AML-193 (cell line): Measurements from ENCODE around the gene CCR2.
A peak's percentile ranks its signal among the peaks of the same experiment; 100 is the strongest.

Source experiments
- DNase-seq, 2 experiments: peaks; one replicate each; lab custom pipeline; 2025; lab: John Stamatoyannopoulos, UW

Gene CCR2

DNA sequence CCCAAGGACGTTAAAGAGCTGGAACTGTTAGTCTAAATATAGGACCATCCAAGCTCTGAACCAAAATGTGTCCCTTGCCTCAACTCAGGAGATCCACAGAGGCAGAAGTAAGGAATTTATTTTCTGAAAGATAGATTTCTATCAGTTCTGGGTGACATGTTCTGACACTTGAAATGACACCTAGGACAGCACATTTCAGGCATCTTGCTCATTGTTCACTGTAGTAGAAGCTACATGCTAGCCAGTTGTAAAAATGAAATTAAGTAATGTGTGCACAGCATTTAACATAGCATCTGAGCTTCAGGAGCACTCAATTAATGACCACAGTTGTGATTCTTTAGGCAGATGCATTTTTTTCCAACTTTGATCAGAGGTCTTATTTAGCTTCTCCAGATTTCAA lies 567 bp downstream of the CCR2 start:
- DNase-seq: no peak

- DNase-seq: no peak
These were observed 1.1 kb downstream of the CCR2 start for GRCh38 chr3:46354984-46355383.

DNA sequence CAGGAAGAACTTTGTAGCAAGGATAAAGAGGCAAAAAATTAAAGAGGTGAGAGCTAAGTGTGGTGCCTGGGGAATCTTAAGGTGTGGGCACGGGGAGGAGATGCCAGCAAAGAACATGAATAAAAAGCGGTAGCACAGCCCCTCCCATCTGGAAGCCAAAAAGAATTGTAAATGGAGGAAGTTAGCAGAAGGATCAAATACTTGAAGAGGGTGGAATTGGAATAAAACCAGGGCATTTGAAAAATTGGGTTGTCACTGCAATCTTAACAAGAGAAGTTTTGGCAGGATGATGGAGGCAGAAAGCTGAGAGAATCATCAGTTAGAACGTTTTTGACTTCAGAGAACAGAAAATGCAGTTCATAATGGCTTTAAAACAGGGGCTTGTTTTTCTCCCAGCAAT lies 2.4 kb downstream of the CCR2 start:
- DNase-seq: no peak

DNA sequence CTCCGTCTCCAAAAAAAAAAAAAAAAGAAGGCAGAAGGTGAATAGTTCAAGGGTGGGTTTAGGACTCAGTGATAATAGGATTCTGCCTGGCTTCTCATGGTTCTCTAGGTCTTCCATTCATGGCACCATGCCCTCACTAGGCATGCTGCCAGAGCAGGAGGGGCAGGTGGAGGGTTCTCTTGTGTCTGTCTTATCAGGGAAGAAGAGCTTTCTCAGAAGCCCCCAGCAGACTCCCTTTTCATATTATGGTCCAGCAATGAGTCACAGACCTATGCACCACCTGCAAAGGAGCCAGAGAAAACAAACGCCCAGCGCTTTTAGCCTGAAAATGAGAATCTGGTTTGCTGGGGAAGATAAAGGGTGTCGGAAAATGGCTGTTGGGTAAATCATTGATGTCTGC lies 3.0 kb downstream of the CCR2 start:
- no peak for DNase-seq

DNA sequence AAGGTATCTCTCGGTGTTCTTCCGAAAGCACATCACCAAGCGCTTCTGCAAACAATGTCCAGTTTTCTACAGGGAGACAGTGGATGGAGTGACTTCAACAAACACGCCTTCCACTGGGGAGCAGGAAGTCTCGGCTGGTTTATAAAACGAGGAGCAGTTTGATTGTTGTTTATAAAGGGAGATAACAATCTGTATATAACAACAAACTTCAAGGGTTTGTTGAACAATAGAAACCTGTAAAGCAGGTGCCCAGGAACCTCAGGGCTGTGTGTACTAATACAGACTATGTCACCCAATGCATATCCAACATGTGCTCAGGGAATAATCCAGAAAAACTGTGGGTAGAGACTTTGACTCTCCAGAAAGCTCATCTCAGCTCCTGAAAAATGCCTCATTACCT lies 4.6 kb downstream of the CCR2 start:
- DNase-seq: no peak

DNA sequence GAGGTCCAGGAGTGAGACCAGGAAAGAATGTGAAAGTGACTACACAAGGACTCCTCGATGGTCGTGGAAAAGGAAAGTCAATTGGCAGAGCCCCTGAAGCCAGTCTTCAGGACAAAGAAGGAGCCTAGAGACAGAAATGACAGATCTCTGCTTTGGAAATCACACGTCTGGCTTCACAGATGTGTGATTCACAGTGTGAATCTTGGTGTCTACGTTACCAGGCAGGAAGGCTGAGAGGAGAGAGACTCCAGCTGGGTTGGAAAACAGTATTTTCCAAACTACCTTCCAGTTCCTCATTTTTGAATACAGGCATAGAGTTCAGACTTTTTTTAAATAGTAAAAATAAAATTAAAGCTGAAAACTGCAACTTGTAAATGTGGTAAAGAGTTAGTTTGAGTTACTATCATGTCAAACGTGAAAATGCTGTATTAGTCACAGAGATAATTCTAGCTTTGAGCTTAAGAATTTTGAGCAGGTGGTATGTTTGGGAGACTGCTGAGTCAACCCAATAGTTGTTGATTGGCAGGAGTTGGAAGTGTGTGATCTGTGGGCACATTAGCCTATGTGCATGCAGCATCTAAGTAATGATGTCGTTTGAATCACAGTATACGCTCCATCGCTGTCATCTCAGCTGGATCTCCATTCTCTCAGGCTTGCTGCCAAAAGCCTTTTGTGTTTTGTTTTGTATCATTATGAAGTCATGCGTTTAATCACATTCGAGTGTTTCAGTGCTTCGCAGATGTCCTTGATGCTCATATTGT lies 6.0 kb downstream of the CCR2 start:
- no peak for DNase-seq

GRCh38 chr3:46360907-46361306 lies 7.0 kb downstream of the CCR2 start:
- no peak for DNase-seq

DNA sequence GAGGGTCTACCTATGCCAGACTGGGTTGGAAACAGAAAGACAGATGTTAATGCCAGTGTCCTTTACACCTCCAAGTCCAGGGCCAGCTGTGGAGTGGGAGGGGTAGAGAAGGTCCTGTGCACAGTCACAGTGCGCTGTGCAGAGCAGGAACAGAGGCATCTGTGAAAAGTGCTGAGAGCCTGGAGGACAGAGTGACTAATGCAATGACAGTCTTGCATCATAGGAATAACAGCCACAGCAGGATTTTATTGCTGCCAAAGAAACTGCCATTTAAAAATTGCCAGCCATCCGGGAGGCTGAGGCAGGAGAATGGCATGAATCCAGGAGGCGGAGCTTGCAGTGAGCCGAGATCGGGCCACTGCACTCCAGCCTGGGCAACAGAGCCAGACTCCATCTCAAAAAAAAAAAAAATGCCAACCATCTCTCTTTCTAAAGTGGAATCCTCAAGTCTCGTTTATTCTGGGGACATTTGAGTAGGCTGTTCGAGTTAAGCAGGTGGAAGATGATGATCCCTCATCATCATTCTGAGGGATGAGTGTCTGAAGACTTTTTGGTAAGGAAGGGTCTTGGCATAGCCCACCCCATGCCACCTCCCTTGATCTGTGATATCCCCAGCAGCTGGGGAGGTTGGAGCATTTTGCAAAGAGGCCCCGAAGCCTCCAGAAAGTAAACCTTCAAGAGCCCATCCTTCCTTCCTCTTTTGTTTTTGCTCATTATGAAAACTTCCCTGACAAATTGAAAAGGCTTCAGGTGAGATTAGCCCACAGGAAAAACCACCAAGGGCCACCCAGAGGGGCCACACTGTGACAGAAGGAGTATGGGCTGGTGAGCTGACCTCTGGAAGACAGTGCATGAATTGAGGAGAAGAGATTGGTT lies 7.7 kb downstream of the CCR2 start:
- peak; percentile 96 to 97 for DNase-seq

- no peak for DNase-seq
These were observed 11.1 kb downstream of the CCR2 start for GRCh38 chr3:46365041-46365440.

- no peak for DNase-seq
These were observed 12.0 kb downstream of the CCR2 start for GRCh38 chr3:46365737-46366524.

DNA sequence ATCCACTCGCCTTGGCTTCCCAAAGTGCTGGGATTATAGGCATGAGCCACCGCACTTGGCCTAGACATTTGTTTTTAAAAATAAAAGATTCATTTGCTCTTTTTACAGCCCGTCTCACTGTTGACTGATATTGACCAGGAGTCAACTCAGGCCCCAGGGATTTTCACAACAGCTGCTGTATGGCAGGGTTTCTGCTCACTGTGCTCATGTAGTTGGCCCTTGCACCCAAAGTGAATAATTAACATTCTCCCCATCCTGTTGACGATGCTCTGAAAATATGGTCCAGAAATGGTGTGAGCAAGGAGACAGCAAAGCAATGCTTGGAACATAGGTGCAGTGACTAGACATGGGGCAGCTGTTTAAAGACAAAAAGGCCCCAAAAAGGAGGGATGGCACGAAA lies 13.9 kb downstream of the CCR2 start:
- no peak for DNase-seq

DNA sequence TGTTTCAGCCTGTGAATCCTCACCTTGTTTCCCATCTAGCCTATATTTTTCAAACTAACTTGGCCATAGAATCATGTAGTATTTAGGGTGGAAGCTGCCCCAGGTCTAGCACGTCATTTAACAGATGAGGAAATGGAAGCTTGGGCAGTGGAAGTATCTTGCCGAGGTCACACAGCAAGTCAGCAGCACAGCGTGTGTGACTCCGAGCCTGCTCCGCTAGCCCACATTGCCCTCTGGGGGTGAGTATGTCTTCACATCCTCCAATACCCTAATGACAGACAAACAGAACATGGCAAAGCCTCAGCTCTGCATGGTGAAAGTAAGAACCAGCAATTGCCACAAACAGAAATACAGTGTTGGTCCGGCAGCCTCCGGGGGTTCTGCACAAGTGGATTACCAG lies 14.7 kb downstream of the CCR2 start:
- peak; percentile 95 to 96 for DNase-seq

DNA sequence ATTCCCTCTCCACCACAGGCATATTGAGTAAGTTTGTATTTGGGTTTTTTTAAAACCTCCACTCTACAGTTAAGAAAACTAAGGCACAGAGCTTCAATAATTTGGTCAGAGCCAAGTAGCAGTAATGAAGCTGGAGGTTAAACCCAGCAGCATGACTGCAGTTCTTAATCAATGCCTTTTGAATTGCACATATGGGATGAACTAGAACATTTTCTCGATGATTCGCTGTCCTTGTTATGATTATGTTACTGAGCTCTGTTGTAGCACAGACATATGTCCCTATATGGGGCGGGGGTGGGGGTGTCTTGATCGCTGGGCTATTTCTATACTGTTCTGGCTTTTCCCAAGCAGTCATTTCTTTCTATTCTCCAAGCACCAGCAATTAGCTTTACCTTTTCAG lies 15.2 kb downstream of the CCR2 start:
- DNase-seq: no peak

GRCh38 chr3:46369675-46370132 lies 15.8 kb downstream of the CCR2 start:
- no peak for DNase-seq

DNA sequence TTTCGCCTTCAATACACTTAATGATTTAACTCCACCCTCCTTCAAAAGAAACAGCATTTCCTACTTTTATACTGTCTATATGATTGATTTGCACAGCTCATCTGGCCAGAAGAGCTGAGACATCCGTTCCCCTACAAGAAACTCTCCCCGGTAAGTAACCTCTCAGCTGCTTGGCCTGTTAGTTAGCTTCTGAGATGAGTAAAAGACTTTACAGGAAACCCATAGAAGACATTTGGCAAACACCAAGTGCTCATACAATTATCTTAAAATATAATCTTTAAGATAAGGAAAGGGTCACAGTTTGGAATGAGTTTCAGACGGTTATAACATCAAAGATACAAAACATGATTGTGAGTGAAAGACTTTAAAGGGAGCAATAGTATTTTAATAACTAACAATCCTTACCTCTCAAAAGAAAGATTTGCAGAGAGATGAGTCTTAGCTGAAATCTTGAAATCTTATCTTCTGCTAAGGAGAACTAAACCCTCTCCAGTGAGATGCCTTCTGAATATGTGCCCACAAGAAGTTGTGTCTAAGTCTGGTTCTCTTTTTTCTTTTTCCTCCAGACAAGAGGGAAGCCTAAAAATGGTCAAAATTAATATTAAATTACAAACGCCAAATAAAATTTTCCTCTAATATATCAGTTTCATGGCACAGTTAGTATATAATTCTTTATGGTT lies 17.1 kb downstream of the CCR2 start, which contains the start of gene CCR5:
CCR5 (plus strand) TSS at position 108 of the 680 bp plus-strand sequence. CDS start 1,957 bp downstream, outside the sequence.
- DNase-seq: no peak

DNA sequence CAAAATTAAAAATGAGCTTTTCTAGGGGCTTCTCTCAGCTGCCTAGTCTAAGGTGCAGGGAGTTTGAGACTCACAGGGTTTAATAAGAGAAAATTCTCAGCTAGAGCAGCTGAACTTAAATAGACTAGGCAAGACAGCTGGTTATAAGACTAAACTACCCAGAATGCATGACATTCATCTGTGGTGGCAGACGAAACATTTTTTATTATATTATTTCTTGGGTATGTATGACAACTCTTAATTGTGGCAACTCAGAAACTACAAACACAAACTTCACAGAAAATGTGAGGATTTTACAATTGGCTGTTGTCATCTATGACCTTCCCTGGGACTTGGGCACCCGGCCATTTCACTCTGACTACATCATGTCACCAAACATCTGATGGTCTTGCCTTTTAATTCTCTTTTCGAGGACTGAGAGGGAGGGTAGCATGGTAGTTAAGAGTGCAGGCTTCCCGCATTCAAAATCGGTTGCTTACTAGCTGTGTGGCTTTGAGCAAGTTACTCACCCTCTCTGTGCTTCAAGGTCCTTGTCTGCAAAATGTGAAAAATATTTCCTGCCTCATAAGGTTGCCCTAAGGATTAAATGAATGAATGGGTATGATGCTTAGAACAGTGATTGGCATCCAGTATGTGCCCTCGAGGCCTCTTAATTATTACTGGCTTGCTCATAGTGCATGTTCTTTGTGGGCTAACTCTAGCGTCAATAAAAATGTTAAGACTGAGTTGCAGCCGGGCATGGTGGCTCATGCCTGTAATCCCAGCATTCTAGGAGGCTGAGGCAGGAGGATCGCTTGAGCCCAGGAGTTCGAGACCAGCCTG lies 17.8 kb downstream of the CCR2 start:
- DNase-seq: no peak

GRCh38 chr3:46372492-46373359 lies 18.8 kb downstream of the CCR2 start:
- peak; percentile 68 to 74 for DNase-seq

DNA sequence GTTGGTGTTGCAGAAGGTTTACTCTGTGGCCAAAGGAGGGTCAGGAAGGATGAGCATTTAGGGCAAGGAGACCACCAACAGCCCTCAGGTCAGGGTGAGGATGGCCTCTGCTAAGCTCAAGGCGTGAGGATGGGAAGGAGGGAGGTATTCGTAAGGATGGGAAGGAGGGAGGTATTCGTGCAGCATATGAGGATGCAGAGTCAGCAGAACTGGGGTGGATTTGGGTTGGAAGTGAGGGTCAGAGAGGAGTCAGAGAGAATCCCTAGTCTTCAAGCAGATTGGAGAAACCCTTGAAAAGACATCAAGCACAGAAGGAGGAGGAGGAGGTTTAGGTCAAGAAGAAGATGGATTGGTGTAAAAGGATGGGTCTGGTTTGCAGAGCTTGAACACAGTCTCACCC lies 20.8 kb downstream of the CCR2 start:
- DNase-seq: no peak

GRCh38 chr3:46375218-46375617 lies 21.3 kb downstream of the CCR2 start:
- DNase-seq: no peak

DNA sequence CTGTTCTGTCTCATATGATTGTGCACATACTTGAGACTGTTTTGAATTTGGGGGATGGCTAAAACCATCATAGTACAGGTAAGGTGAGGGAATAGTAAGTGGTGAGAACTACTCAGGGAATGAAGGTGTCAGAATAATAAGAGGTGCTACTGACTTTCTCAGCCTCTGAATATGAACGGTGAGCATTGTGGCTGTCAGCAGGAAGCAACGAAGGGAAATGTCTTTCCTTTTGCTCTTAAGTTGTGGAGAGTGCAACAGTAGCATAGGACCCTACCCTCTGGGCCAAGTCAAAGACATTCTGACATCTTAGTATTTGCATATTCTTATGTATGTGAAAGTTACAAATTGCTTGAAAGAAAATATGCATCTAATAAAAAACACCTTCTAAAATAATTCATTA lies 21.9 kb downstream of the CCR2 start:
- DNase-seq: no peak
